RCC 7860 (cell line): Measurements from ENCODE around the gene SLC9B1.
"Not testable (repeated sequence)": the region's sequence is repeated elsewhere in the genome, so short reads cannot be mapped to it uniquely, and the experiment has no call there.

ENCODE experiments used
- DNase-seq: peaks from one replicate; pipeline ENCODE4 v3.0.0-alpha.2; 2015; ENCODE audit warnings: low spot score
- FAIRE-seq: peaks from 2 replicates; lab custom pipeline; 2012; peaks lifted over from hg19 to GRCh38; lab: Jason Lieb, UNC

SLC9B1 gene

DNA sequence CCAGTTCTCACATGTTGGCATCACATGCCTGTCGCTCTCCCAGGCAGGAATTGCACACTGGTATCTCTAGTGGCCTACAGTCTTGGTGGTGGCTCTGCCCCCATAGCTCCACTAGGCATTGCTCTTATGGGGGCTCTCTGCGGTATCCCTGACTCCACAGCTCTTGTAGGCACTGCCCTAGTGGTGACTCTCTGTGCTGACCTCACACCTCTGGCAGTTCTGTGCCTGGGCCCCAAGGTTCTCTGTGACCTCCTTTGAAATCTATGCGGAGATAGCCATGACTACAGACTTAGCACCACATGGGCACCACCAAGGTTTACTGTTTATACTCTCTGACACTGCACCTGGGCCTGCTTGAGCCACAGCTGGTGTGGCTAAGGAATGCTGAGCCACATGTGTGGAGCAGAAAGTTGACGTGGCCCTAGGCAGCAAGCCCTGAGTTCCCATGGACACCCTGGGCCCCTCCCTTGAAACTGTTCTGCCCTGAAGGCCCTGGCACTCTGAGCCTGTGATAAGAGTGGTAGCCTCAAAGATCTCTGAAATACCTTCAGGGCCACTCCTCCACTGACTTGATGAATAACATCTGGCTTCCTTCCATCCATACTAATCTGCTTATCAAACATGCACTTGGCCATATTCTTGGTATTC lies 8.0 kb downstream of the SLC9B1 start:
- no peak for FAIRE-seq

DNA sequence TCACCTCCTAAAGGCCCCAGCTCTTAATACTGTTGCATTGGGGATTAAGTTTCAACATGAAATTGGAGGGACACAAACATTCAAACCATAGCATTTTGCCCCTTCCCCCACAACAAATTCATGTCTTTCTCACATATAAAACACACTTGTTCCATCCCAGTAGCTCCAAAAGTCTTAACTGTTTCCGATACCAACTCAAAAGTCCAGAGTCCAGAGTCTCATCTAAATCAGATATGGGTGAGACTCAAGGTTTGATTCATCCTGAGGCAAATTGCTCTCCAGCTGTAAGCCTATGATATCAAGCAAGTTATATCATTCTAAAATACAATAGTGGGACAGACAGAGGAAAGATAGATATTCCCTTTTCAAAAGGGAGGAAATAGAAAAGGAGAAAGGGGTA lies 8.7 kb downstream of the SLC9B1 start:
- FAIRE-seq, result no peak
- DNase-seq, result no peak

More for the DNA sequence above, 8.0 kb downstream of the SLC9B1 start:
- no peak for DNase-seq

DNA sequence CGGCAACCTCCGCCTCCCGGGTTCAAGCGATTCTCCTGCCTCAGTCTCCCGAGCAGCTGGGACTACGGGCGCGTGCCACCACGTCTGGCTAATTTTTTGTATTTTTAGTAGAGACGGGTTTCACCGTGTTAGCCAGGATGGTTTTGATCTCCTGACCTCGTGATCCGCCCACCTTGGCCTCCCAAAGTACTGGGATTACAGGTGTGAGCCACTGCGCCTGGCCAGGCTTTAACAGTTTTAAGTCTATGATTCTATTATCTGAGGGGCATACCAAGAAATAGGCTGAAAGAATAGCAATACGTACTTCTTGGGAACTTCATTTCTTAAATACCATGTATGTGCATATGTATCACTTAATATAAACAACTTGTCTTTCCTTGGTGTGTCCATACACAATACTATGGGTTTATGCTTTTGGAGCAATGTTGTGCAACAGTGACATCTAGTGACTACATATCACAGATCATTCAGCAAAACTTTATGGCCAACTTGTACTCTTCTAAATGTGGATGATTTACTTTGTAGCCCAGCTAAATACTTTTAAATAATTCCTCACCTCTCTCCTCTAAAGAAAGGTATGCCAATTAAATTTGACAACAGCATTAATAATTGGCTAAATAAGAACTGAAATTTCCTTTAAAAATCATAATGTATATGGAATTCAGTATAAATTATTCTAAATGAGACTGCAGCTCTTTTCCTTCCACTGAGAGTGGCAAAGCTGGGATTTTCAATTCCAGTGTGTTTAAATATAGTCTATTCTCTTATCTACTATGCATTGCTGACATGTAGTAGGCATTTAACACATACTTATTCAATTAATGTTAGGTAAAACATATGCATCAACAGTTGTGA lies 10.4 kb downstream of the SLC9B1 start:
- DNase-seq (peak; percentile 50), FAIRE-seq (peak; percentile 72)

DNA sequence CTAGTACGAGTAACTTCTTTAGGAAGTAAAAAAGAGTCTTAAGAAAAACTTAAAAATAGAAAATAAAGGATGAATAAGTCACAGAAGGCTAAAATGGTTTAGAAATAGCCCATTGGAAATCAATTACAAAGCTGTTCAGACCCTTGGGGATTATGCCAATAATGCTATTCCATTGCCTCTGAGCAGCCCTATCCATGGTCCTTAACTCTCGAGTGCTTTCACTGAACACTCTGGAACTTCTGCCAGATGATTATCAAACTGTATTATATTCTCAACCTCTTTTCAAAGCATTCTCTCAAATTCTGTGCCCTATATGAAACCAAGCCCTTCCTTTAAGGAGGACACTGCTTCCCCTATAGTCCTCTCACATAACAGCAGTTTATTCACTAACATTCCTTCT lies 17.0 kb downstream of the SLC9B1 start:
- no peak for FAIRE-seq
- DNase-seq, result no peak

DNA sequence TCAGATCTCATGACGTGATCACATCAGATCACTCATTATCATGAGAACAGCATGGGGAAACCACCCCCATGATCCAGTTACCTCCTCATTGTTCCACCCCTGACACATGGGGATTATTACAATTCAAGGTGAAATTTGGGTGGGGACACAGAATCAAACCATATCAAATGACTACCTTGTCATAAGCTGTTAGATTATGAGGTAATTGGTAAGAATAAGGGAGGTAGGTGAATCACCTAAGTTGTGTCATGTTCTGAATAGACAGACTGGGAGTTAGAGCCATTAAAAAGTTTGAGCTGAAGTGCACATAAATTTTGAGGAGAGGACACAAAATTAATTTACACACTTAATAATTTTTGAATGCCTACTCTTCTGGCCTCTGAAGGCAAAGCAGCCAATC lies 24.7 kb downstream of the SLC9B1 start:
- no peak for FAIRE-seq
- no peak for DNase-seq

DNA sequence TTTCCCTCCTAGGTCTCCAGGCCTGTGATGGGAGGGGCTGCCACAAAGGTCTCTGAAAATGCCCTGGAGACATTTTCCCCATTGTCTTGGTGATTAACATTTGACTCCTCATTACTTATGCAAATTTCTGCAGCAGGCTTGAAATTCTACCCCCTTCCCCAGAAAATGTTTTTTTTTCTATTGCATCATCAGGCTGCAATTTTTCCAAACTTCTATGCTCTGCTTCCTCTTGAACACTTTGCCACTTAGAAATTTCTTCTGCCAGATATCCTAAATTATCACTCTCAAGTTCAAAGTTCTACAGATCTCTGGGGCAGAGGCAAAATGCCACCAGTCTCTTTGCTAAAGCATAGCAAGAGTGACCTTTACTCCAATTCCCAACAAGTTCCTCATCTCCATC lies 25.5 kb downstream of the SLC9B1 start:
- not testable (repeated sequence) for FAIRE-seq, DNase-seq

DNA sequence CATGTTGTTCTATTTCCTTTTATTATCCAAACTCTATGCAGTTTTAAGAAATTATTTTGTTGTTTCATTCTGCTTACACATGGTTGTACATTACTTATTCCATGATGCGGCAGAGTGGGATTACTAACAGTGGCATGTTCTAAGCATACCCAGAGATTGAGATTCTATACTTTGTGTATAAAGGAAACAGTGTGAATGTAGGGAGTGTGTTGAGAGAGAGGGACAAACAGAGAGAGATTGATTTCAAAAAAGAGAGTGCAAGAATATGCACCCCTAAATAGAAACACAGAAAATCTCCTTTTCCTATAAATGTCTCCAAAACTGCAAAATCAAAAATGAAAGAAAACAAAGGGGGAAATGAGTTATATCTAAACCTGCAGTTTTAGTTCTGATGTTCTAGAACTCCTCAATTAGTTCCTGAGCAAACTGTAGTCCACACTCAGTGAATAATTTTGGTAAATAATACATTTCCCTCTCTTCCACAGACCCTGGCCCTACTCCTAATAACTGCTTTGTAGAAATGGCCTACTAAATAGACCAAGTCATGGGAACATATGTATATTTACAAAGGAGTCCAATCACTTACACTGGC lies 31.0 kb downstream of the SLC9B1 start:
- DNase-seq, result no peak
- no peak for FAIRE-seq

DNA sequence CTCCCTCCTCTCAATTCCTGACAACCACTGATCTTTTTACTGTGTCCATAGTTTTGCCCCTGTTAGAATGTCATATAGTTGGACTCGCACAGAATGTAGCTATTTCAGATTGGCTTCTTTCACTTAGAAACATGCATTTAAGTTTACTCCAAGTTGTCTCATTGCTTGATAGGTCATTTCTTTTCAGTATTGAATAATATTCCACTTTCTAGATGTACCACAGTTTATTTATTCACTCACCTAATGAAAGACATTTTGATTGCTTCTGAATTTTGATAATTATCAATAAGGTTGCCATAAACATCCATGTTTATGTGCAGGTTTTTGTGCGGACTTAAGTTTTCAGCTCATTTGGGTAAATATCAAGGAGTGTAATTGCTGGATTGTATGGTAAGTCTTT lies 38.5 kb downstream of the SLC9B1 start:
- DNase-seq (no peak), FAIRE-seq (no peak)

DNA sequence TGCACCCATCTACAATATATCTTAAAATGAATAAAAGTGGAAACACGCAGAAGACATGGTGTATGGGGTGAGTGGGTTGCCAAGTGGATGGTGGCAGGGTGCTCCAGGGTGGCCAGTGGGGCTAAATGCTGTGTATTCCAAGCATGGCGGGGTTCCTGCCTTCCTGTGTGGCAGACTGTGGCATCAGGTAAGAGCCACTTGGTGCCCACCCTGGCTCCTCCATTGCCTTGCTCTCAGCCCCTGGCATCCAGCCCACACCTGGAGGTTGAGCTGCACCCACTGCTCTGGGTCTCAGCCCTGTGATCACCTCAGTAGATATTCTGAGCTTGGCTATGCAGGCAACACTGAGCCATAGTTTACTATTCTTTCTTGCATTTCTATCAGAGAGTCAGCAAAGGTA lies 57.7 kb downstream of the SLC9B1 start:
- not testable (repeated sequence) for DNase-seq, FAIRE-seq

DNA sequence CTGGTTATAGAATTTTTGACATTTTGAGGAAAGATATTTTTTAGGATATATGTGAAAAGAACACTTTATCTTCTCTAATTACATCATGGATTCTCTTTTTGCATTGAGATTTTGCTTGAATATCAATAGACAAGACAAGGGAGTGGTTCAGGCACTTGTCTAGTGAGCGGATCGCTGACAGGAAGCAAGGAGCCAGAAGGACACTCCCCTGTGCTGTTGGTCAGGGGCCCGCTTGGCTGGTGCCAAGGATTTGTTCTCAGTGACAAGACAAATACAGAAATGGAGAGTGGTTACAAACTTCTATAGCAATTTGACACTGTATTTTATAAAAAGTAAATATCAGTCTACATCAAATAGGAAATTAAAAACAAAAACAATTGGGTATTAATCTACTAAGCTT lies 60.0 kb downstream of the SLC9B1 start:
- no peak for DNase-seq
- FAIRE-seq, result no peak

DNA sequence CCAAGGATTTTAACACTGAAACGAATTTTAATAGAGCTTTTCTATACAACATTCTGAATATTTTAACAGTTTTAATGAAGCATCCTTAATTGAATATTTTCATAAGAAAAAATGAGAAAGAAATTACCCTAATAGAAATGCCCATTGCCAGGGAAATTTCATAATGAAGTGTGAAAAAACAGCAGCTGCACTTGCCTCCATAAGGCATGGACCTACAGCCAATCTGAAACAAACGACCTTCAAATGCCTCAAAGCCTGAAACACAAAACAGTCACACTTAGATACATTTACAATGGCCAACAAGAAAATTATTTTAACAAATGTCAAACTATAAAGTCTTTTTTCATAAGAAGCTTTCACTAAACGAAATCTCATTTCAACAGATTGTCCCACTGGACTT lies 74.4 kb downstream of the SLC9B1 start:
- DNase-seq (no peak), FAIRE-seq (no peak)

DNA sequence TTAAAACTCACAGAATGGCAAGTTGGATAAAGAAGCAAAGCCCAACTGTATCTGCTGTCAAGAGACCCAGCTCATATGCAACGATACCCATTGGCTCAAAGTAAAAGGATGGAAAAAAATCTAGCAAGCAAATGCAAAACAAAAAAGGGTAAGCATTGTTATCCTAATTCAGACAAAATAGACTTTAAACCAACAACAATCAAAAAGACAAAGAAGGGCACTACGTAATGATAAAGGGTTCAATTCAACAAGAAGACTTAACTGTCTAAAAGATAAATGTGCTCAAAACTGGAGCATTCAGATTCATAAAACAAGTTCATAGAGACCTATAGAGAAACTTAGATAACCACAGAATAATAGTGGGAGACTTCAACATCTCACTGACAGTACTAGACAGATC lies 81.4 kb downstream of the SLC9B1 start:
- not testable (repeated sequence) for FAIRE-seq, DNase-seq

DNA sequence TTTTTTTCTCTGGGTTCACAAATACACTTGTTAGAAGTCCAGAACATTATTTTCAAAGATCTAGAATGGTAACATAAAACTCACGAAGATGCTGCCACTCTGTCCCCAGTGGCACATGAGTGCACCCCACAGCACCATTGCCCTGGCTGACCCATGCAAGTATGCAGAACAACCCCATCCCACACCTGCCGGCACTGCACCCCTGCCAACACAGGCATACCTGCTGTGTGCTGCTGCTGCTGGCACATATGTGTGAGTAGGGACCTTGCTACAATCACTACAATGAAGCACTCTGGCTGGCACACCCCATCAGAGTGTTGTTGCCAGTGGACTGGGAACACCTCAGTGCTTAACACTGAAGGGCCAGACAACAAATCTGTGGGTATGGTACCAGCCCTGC lies 83.8 kb downstream of the SLC9B1 start:
- no peak for DNase-seq

DNA sequence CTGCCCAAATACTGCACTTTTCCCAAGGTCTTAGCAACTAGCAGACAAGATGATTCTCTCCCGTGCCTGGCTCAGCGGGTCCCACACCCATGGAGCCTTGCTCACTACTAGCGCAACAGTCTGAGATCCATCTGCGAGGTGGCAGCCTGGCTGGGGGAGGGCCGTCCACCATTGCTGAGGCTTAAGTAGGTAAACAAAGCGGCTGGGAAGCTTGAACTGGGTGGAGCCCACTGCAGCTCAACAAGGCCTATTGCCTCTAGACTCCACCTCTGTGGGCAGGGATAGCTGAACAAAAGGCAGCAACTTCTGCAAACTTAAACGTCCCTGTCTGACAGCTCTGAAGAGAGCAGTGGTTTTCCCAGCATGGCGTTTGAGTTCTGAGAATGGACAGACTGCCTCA lies 99.8 kb downstream of the SLC9B1 start:
- not testable (repeated sequence) for FAIRE-seq, DNase-seq

More for the DNA sequence above, 83.8 kb downstream of the SLC9B1 start:
- FAIRE-seq, result no peak

DNA sequence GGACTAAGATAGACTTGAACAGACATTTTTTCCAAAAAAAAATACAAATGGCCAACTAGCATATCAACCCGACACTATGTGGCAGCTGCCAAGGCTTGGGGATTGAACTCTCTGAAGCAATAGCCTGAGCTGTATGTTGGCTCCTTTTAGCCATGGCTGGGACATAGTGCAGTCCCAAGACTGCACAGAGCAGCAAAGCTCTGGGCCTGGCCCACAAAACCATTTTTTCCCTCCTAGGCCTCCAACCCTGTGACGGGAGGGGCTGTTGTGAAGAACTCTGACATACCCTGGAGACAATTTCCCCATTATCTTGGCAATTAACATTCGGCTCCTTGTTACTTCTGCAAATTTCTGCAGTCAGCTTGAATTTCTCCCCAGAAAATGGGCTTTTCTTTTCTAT lies 100.6 kb downstream of the SLC9B1 start:
- DNase-seq (no peak), FAIRE-seq (no peak)

DNA sequence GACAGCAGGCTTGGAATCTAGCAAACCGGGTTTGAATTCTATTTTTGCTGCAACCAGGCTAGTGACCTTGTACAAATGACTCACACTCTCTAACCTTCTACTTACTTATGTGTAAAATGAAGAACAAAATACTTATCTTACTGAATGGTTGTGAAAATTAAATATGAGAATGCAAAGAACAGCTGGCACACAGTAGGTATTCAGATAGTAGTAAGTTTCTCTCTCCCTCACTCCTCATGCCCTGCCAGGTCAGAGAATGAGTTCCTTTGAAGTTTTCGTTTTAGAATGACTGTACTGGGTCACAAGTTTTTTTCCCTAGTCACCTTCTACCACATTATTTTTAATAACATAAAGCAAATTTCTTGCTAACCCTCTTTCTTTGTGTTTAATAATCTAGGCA lies 117.7 kb downstream of the SLC9B1 start:
- DNase-seq, result no peak
- FAIRE-seq, result no peak

DNA sequence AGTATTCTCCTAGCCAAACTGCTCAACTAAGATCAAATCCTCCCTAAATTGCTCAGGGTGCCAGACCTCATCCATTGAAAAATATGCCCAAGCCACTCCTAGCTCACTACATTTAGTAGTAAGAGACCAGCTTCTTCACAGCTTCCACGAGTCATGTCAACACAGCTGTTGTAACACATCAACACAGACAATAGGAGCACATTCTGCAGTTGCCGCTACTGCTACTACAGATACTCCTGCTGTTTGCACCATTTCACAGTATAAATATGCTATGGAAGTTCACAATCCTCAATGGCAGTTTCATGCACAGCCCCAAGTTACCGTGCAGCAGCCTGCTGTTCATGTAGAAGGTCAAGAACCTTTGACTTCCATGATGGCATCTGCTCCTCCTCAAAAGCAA lies 121.9 kb downstream of the SLC9B1 start:
- not testable (repeated sequence) for DNase-seq, FAIRE-seq

DNA sequence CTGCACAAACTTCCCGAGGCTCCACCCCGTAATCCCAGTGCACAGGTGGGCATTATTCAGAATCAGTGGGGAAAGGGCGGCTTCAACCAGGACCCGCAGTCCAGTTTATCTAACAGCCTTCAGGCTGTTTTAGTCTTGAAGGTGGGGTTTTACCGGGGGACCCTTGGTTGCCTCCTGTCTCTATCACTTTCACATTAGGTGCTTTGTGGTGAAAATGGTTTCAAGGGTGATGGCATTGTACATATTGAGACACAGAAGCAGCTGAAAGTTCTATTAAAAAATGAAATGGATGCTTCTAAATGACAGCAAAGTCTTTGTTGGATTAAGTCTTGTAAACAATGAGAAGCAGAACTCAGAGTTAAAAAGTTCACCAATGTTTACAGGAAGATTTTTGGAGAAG lies 123.0 kb downstream of the SLC9B1 start:
- FAIRE-seq, DNase-seq: not testable (repeated sequence)

DNA sequence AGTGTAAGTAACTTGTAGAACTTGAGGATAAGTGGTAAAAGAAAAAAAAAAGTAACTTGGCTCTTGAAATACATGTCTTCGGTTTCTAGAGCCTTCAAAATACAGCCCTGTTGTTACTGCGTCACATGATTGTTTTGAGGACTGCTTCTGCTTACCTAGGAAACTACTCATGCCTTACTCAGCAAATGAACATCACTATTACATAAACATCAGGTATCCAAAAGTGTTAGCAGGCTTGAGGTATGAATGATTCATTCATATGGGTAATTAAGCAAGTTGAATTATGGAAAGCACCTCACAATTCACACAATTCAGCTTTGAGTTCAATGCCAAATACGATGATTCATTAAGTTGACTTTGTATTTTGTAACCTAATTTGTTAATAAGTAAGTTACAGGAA lies 129.6 kb downstream of the SLC9B1 start:
- peak; percentile 9 for DNase-seq
- peak; percentile 21 for FAIRE-seq

DNA sequence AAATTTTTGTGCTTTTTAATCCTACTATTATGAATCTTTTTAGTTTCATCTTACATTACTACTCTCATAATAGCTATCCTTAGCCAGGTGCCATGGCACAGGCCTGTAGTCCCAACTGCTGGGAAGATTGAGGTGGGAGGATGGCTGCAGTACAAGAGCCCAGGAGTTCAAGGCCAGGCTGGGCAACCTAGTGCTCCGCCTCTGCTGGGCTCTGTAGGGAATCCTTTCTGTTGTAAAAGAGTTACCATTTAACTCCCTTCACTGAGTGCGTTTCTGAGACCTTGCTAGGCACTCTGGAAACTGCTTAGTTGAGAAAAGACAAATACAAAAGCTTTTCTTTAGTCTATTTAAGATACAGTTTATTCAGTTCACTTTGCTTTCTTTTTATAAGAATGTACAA lies 130.9 kb downstream of the SLC9B1 start:
- FAIRE-seq, DNase-seq: not testable (repeated sequence)

DNA sequence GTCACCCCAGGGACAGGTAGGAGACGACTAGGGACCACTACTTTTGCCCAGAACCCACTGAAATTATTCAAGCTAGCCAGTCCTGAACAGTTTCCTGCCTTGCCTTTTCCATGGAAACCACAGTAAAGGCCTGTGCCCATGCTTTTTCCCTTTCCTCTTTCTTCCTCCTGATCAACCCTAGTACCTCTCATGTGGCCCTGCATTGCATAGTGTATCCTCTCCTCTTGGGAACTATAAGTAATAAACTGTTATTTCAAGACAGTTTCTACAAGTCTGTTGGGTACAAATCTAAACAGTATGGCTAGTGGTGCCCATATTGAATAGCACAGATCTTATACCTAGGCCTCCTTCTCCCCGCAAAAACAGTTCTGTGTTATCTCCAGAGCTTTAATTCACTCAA lies 136.2 kb downstream of the SLC9B1 start:
- FAIRE-seq (no peak), DNase-seq (no peak)

DNA sequence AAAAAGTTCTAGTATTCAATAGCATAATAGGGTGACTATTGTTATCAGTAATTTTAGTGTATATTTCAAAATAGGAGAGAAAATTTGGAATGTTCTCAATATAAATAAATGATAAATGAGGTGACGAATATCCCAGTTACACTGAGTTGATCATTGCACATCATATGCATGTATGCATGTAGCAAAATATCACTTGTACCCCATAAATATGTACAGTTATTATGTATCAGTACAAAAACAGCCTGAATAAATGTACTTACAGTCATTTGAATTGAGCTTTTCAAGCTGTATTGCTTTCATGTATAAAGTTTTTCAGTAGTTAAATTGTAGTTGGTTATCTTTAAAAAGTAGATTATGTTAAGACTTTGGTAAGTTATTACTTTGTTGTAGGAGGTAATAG lies 138.2 kb downstream of the SLC9B1 start:
- DNase-seq, result no peak
- no peak for FAIRE-seq
